ENCODE data around the gene SNX8.
"Not testable (repeated sequence)": the region's sequence is repeated elsewhere in the genome, so short reads cannot be mapped to it uniquely, and the experiment has no call there.

The SNX8 gene

DNA sequence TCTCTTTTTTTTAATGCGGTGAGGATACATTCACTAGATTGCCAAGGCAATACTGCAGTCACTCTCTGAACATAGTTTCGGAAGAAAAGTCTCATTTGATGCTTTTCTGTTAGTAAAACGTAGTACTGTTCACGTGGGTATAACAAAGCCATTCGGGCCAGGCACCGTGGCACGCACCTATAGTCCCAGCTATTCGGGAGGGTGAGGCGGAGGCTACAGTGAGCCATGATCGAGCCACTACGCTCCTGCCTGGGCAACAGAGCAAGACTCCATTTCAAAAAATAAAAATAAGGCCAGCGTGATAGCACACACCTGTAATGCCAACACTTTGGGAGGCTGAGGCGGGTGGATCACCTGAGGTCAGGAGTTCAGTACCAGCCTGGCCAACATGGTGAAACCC, 24.6 kb downstream of the SNX8 start:
- no peak for DNase-seq

DNA sequence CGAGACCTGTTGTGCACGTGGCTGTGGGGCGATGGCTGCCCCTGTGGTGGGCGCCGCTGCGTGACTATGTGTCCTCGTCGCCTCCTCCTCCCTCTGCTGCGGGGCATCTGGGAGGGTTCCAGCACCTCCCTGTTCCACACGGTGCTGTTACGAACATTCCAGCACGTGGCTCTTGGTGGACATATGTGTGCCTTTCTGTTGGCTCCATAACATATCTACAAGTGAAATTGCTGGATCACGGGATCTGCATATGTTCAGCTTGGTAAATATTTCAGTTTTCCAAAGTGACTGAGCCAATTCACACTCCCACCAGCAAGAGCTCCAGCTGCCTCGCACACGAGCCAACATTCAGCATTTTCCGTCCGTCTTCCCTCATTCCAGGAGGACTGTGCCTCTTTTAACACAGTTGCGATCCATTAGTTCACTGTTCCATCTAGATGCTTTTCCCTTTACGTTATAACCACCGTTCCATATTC, 25.1 kb downstream of the SNX8 start:
- DNase-seq, result no peak

DNA sequence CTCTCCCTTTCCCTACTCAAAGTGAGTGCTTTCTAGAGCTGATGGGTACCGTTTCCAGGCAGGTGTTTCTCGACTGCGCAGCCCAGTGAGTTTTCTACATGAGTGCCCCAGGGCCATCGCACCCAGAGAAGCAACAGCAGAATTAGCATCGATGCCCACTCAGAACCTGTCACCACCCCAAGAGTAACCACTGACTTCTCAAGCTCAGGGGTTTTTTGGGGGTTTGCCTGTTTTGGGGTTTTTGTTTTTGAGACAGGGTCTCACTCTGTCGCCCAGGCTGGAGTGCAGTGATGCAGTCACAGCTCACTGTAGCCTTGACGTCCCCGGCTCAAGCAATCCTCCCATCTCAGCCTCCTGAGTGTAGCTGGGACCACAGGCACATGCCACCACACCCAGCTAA, 25.7 kb downstream of the SNX8 start:
- no peak for DNase-seq

DNA sequence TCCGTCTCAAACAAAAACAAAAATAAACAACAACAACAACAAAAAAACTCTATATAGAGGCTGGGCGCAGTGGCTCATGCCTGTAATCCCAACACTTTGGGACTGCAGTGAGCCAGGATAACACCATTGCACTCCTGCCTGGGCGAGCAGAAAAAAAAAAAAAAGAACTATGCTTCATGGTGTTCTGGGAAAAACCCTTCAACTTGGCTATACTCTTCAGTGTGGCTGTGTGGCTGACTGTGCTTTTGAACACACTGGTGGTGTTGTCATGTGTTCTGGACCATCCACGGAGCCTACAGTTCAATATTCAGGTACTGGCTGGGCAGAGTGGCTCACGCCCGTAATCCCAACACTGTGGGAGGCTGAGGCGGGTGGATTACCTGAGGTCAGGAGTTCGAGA, 26.5 kb downstream of the SNX8 start:
- no peak for DNase-seq

DNA sequence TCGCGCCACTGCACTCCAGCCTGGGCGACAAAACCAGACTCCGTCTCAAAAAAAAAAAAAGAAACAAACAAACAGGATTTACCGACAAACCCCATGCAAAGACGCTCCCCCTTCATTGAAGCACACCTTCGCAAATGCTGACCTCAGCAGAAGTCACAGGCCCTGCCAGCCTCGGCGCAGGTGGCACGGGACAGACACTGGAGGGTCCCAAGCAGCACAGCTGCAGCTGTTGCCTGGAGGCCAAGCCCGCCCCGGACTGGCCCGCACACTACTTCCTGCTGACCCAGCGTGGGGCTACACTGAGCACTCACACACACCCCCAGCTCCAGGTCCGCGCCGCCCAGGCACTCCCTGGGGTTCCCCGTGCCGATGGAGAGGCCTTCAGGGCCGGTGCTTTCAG, 31.2 kb downstream of the SNX8 start:
- no peak for DNase-seq

DNA sequence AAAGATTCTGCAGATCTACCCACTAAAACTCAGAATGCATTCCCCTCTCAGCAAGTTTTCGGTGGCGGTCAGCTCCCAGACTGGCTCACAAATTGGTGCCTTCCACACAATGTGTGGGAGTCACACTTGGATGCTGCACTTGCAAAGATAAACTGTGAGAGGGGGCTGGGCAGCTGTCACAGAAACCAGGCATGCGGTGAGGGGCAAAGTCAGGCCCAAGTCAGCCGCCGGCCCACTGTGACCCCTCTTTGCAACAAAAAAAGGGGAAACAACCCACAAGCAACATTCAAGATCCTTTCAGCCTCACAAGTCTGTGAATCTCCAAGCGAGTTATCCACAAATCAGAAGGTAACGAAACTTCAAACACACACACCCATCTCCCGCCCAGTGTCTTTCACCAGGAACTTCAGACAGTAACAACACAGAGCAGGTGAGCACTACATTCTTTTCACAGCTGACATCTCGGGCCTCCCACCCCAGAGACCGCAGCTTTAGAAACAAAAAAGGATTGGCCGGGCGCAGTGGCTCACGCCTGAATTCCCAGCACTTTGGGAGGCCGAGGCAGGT, 32.0 kb downstream of the SNX8 start:
- no peak for DNase-seq

DNA sequence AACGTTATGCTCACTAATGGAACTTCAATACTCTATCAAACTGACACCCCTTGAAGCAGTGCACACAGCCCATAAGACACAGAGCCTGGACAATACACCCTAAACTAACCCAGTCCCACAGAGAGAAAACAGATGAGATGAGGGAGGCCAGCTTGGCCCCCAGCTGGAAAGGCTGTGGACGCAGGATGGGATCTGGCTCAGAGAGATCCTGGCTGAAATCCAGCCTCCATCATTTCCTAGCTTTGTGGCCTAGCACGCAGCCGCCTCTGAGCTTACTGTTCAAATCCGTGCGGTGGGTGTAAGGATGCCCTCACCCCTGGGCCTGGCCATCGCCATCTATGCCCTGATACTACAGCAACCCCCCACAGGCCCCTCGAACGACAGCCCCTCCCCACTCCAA, 32.7 kb downstream of the SNX8 start:
- no peak for DNase-seq

DNA sequence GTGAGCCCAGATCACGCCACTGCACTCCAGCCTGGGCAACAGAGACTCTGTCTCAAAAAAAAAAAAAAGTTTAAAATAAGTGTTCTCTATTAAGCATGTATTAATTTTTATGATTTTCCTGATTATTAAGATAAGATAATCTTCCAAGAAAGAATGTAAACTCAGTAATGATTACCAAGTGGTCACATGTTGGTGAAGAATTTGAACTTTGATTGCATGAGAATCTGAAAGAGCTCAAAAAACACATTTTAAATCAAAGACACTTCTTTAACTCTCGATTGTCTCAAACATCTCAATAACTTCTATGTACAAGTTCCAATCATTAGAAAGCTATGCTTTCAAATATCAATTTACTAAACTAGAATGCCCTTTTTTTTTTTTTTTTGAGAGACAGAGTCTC, 33.8 kb downstream of the SNX8 start:
- no peak for DNase-seq

DNA sequence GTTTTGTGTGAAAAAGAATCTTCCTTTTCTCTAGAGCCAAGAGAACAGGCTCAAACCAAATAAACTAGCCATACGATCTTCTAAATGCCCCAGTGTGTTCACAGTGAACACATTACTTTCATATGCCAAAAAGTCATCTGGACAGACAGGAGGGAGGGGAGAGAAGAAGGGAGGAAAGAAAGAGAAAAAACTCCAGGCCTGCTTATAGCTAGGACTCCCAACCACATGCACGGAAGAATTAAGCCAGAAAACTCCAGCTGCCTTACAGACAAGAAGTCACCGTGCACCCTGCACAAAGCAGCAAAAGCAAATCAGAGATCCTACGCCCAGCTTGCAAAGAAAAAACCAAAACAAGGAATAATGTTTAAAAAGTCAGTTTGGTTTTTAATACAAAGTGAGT, 34.3 kb downstream of the SNX8 start:
- DNase-seq, result no peak

DNA sequence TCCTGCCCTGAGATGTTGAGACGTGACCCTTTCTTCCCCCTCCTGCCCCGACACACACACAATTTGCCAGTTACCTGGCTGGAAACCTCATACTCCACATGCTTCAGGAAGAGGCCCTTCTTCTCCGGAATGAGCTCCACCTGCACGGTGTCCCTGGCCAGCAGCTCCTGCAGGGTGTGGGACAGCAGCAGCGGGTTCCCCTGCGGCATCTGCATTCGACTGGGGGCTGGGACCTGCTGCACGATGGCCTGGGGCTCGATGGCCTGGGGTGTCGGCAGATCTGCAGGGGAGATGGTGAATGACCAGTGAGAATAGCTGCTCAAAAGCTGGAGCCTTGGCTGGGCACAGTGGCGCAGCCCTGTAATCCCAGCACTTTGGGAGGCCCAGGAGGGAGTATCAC, 36.2 kb downstream of the SNX8 start:
- no peak for DNase-seq

DNA sequence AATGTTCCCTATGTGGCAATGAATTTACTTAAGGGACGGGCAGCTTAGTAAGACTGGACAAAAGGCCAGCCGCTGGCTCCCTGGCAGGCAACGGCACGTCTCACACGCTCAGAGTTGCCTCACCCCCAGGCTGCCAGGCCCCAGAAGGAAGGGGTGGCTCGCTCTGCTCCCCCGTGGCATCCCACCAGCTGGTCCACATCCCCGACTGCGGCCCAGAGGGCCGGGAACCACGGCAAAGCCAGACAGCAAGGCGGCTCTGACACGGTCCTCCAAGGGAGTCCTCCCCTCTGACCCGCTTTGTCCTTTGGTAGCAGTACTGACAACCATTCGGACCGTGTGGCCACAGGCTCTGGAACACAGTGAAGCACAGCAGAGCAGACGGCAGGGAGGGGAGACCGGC, 38.1 kb downstream of the SNX8 start:
- no peak for DNase-seq

DNA sequence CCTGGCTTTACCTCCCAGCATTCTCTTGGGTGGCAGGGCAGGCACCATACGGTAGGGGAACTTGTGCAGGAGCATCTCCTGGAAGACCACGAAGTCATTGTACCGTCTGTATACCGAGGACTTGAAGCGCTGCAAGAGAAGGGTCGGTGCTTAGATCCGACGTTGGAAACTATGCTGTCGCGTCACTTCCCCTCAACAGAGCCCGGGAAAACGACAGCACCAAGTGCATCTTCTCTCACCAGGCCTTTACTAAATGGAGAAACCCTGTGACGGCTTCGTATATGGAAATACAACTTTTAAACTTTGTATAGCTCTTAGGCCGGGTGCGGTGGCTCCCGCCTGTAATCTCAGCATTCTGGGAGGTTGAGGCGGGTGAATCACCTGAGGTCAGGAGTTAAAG, 39.1 kb downstream of the SNX8 start:
- DNase-seq, result no peak

DNA sequence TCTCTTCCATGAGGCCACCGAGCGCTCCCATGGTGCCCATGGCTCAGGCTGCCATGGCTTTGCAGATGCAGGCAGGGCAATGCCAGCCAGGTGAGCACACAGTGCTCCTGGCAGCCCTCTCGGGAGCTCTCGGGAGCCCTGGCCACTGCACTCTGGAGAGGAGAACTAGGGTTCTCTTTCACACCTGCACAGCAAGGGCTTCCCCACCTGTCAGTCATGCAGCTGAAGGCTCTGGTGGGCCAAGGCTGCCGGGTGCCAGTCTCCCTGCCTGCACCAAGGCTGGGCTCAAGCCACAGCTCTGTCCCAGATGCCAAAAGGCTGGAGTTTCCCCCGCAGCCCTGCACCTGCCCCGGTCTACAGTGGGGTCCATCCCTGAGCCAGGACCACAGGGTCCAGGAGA, 39.6 kb downstream of the SNX8 start:
- DNase-seq, result no peak

DNA sequence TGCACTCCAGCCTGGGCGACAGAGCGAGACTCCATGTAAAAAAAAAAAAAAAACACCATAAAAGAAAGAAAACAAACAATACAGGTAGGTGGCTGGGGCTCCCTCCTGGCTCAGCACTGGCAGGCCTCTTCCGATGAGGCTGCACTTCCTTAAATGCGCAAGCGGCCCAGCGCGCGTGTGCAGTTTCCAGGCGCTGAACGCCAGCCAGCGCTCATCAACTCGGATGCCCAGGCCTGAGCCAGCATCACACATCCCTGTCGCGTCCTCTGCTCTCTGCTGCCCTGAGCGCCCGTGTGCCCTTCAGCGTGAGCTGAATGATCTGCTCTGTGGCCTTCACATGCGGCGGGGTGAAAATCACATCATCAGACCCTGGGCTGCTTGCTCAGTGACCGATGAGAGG, 40.4 kb downstream of the SNX8 start:
- no peak for DNase-seq

DNA sequence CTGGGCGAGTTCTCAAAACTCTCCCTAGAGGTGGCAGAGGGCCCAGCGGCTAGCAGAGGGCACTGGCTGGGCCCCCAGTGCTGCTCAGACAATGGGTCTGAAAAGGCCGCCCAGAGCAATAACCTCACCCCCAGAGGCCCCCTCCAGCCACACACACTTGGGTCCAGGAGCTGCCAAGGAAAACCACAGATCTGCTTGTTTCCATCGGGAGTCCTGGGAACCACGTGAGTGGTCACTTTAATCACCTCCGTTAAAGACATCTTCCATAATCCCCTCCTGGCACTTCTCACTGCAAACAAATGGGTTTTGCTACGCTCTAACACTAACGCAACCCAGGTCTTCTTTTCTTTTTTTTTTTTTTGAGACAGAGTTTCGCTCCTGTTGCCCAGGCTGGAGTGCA, 42.2 kb downstream of the SNX8 start:
- no peak for DNase-seq

DNA sequence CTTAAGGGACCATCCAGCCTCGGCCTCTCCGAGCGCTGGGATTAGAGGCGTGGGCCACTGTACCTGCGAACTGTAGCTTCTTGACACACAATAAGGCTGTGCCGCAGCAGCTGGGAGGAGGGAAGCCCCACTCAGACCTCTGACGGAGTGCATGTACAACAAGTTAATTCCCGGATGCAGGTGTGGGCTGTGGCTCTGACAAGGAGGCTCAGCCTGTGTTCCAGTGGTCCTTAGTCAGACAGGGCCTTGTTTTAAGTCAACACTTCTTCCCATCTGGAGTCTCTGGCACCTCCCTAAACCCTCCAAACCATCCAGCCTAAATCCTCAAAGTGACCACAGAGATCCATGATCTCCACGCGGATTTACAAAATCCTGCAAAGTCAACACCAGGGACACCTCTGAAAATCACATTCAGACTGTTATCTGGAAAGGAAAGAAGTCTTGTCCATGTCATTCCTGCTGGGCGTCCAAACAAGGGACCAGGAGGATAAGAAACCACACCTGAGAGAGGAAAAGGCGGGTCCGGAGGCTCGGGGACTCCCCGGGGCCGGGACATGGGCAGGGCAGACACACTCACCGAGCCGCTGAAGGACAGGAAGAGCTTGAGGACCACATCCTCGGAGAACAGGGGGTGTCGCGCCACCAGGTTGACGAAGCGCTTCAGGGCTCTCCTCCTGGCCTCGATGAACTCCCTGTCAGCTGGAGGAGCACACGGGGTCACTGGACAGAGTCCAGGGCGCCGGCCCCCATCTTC, 42.8 kb downstream of the SNX8 start:
- no peak for DNase-seq

DNA sequence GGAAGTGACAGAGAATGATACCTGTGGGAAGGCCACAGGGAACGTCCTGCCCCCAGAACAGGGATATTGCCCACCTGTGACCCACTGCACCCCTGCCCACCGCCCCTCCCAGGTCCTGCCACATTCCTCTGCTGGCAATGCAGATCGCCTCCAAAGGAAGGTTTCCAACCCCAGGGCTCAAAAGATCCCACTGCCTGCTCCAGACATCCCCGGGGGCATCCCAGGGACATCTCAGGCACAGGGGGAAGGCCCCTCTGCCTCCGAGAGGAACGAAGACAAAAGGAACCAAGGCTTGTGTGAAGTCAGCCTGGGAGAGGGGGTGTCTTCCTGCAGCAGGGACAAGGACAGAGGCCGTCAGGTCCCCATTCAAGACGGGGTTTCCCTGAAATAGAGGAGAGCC, 43.7 kb downstream of the SNX8 start:
- no peak for DNase-seq

DNA sequence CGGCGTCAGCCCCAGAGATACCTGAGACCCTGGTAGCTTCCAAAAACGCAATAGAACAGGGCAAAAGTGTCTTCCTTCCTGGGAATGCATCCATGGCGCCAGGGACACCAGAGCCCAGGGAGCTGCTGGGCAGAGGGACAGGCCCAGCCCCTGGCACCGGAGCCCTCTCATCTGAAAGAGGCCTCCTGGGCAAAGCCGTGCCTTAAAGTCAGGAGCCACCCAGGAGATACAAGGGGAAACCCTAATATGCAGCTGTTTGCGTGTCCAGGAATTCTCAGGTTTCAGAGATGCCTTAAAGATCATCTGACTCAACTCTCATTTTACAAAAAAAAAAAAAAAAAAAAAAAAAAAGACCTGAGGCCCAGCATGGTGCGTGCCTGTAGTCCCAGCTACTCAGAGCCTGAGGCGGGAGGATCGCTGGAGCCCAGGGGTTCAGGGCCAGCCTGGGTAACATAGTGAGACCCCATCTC, 44.2 kb downstream of the SNX8 start:
- DNase-seq, result no peak

DNA sequence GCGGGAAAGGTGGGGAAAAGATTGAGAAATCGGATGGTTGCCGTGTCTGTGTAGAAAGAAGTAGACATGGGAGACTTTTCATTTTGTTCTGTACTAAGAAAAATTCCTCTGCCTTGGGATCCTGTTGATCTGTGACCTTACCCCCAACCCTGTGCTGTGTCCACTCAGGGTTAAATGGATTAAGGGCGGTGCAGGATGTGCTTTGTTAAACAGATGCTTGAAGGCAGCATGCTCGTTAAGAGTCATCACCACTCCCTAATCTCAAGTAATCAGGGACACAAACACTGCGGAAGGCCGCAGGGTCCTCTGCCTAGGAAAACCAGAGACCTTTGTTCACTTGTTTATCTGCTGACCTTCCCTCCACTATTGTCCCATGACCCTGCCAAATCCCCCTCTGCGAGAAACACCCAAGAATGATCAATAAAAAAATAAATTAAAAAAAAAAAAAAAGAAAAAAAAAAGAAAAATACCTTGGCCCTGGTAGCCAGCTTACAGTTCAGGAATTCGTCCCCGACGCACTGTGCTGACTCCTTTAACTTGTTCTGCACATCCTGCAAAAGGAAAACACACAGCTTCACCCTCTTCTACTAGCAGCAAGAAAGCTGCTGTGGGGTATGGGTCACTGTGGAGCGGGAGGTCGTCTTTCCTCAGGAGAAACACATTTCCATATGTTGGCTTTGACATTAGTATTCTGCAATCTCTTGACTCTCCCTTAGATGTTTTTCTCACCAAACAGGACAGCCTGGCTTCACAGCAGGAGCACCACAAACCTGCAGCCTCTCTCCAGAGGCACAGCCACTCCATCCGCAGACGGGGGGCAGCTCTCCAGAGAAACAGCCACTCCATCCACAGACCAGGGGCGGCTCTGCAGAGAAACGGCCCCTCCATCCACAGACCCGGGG, 44.9 kb downstream of the SNX8 start:
- not testable (repeated sequence) for DNase-seq

DNA sequence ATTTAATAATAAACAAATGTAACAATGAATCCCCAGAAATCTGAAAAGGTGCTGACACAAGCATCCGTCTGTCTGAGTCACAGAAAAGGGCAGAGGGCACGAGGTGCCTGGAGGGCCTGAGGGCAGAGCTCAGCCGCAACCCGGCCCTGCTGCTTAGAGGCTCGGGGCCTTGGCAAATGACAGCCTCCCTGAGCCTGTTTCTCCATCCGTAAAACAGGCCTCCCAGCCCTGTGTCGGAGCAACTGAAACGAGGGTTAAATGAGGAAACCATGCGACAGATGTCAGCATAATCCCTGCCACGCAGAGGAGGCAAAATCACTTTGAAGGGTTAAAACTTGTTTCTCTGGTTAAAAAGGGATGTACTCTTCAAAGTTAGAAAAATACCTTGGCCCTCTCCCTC, 47.3 kb downstream of the SNX8 start:
- no peak for DNase-seq

DNA sequence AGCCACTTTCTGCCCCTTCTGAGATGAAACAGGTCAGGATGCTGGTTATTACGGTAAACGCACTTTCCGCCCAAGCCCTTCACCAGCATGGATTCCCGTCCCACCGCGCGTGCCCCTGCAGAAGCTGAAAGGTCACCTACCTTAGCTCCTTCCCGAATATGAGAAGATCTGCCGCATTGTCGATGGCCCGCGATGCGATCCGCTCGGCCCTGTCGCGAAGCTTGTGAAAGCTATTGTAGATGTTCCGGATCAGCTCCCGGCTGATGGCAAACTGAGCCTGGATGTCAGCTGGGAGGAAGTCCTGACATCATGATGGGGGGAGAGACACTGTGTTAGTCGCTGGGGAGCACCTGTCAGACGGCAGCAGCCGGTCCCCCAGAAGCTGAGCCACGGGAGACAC, 50.1 kb downstream of the SNX8 start:
- no peak for DNase-seq

DNA sequence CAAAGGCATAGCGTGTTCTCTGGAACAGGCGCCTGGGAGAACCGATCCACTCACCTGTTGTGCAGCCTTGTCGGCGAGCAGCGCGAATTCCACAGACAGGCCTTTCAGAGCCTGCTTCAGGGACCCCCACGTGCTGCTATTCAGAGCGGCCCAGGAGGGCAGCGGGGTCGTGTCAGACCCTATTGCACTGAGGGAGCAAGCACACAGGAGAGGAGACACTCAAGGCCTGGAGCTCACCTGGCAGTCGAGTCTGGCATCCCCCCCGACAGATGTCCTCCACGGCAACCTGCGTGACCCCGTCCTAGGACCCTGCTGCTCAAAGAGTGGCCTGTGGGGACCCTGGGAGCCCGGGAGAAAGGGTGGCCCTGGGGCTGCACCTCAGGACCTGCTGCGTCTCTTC, 51.1 kb downstream of the SNX8 start:
- no peak for DNase-seq

DNA sequence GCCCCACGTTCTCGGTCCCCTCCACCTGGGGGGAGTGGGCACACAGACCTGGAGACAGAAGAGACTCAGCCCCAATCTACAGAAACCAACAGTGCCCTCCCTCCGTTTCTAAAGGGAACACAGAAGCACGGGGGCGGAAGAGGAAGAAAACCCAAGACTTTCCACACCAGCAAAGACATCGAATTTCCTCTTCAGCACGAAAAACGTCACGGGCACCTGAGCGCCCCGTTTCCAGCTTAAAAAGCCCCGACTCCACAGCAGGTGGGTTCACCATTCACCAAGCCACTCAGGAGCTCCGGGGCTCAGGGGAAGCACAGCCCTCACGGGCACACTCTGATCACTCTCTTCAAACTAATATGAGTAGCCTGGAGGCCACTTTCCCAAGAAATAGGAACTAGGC, 52.6 kb downstream of the SNX8 start:
- DNase-seq, result no peak

DNA sequence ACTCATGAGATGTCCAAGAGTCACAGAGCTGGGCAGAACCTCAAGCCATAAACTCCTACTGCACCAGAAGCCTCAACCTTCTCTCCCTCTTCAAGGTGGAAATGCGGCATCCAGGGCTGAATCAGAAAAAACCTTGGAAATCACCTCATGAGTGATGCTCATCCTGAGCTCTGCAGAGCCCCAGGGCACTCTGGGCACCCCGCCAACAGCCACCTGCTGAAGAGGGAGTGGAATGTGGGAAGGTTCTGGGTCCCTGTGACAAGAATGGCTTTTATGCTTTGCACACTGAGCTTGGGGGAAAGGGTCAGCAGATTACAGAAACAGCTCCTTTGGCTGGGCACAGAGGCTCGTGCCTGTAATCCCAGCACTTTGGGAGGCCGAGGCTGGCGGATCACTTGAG, 53.4 kb downstream of the SNX8 start:
- no peak for DNase-seq
